AG09319 (cell line): ENCODE measurements around the gene XYLT1.

Experiments
- DNase-seq: peaks from one replicate; pipeline ENCODE4 v3.0.0-alpha.2; 2010; ENCODE audit warnings: low read depth; ENCODE audit errors: extremely low read depth
- TF ChIP-seq, protein P1 (sequence below): IDR thresholded peaks from 2 replicates; pipeline ENCODE4 v1.5.1; 2011; ENCODE audit warnings: low read depth, mild to moderate bottlenecking, inconsistent platforms, low read length, moderate library complexity

XYLT1 gene

DNA sequence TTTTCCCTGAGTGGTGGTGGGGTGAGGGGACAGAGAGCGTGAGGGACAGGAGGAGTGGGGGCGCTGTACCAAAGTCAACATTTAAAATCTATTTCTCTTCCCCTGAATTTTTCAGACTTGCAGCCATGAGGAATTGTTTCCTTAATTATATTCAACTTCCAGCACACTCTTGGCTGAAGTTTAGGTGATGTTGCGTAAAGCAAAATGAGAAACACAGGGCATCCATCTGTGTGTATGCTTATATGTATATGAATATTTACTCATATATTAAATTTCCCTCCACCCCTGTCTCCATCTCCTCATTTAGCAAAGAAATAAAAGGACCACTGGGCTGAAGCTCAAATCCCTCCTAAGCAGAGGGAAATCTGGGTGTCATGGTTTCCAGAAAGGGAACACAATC is 218.1 kb downstream of the XYLT1 start:
- no peak for DNase-seq

DNA sequence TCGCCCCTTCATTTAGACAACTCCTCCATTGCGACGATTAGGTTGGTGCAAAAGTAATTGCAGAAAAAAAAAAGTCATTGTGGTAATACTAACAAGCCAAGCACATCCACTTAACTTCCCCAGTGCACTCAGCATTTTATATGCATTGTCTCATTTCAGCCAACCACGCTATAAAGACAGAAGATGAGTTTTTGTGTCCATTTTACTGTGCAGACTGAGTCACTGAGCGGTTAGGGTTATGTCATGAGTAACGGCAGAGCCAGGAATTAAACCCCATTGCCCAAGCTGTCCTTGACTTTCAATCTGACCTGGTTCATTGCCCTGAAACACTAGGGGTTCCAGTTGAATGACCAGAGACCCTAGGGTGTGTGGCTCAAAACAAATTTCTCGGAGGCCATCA is 218.7 kb downstream of the XYLT1 start:
- TF ChIP-seq, protein P1, sequence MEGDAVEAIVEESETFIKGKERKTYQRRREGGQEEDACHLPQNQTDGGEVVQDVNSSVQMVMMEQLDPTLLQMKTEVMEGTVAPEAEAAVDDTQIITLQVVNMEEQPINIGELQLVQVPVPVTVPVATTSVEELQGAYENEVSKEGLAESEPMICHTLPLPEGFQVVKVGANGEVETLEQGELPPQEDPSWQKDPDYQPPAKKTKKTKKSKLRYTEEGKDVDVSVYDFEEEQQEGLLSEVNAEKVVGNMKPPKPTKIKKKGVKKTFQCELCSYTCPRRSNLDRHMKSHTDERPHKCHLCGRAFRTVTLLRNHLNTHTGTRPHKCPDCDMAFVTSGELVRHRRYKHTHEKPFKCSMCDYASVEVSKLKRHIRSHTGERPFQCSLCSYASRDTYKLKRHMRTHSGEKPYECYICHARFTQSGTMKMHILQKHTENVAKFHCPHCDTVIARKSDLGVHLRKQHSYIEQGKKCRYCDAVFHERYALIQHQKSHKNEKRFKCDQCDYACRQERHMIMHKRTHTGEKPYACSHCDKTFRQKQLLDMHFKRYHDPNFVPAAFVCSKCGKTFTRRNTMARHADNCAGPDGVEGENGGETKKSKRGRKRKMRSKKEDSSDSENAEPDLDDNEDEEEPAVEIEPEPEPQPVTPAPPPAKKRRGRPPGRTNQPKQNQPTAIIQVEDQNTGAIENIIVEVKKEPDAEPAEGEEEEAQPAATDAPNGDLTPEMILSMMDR: no peak
- DNase-seq: no peak

More for the DNA sequence above, 218.1 kb downstream of the XYLT1 start:
- TF ChIP-seq, protein P1: no peak

DNA sequence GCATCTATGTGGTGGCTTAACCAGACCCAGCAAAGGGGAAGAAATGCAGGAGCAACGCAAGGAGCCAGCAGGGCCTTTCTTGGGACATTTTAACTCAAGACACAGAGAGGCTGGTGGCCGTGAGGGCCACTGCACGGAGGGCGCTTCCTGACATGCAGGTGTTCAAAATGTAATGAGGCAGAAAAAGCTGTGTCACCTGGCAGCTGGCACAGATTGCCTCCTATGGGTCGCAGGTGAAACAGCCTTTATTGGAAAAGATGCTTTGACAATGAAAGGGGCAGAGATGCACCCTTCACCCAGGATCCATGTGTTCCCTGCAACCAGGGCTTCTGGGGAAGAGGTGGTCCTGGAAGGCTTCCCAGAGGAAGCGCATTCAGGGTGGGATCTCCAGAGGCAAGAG is 219.3 kb downstream of the XYLT1 start:
- no peak for DNase-seq
- TF ChIP-seq, protein P1: no peak

DNA sequence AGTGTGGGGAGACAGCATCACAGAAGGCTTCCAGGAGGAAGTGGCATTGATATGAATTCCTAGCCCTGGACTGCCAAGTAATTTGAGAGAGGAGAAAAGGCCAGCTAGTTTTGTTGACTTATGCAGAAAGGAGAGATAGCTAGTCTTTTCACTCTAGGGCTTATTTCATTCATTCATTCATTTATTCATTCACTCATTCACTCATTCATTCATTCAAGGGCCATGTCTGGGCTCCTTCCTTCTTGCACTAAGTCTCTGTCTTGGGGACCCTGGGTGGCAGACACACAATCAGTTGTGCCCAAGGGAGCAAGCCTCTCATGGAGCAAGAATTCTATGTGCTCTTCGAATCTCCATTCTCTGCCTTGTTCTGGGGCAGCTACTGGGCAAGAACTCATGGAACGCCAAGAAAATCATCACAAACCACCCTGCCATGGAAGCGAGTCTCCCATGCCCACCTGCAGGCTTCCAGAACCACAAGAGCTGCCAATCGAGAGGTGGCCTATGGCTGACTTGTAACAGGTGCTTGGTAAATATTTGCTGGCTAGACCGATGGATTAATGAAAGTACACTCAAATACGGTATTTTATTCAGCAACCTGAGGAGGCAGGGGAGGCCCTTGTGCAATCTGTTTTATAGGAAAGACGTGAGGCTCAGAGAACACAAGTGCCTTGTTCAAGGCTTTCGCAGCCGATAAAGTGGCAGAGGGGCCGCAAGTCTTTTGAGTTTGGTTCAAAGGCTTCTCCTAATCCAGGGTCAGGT is 223.6 kb downstream of the XYLT1 start:
- no peak for DNase-seq
- TF ChIP-seq, protein P1: no peak

DNA sequence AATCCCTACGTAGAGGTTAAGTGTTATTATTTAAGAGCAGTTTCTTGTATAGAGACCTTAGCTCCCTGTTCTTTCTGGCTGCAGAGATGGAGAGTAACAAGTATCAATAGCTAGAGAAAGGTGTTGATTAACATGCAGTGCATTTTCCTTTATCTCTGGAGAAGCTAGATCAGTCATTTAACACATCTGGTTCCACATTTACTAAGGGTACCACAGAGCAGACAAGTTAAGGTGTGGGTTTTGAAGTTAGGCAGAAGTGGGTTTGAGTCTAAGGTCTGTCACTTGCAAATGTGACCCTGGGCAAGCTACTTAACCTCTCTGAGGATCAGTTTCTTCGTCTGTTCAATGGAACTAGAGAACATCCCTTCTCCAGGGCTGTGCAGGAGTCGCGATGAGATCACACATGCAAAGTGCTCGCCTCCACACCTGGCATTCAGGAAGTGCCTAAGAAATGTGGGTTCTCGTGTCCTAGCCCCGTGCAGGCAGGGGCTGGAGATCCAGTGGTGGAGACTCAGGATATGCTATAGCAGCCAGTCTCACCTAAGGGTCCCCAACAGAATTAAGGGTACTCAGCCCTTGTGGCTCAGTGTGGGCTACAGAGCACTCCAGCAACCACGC is 224.4 kb downstream of the XYLT1 start:
- DNase-seq: no peak
- TF ChIP-seq, protein P1: no peak

DNA sequence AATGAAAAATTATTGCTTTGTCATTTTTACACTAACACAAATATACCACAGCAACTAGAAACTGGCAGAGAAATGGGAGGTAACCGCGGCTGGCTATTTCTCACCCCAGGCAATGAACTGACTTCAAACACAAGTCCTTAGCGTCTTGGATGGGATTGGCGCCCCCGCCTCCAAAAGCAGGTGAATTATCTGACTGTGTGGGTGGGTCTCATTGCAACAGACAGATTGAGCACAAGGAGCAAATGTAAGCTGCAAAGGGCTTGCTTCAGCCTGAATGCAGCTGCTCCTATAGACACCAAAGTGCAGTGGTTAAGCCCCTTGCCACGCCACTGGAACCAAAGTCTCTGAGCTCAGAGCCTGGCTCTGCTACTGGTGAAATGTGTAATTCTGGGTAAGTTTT is 225.0 kb downstream of the XYLT1 start:
- TF ChIP-seq, protein P1: no peak
- no peak for DNase-seq

DNA sequence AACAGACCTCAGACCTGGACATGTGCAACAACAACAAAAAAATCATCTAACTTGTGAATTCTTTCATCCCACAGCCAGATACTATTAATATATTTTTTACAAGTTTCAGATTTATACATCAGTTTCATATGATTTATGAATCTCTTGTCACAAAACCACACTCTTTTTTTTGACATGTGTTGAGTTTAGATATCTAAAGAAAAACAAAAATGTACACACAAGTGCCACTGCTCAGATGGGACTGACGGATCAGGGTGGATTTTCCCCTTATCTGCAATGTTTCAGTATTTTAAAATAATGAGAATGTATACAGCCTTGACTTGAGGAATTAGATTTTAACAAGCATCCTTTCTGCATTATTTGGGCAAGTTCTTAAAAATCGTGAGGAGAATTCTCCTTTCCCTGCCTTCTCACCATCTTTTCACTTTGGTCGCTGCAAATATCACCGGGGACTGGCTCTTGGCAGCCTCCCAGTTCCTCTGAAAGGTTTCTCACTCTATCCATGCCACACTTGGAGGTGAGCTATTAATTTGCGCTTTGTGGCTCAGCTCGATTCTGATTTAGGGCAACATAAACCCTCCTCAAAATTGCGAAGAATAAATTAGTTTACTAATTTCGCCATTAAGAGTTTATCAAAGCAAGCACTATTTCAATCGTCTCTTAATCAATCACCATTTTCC is 225.7 kb downstream of the XYLT1 start:
- DNase-seq: no peak

More for the DNA sequence above, 225.7 kb downstream of the XYLT1 start:
- TF ChIP-seq, protein P1: no peak
